NK-92 treated with Interleukin-12 subunit alpha and Interleukin-12 subunit beta, amount 100 ng/mL, for 24 hours (cell line): ENCODE results near the gene IGF2.
A peak's percentile ranks its signal among the peaks of the same experiment; 100 is the strongest.

Experiments used
- DNase-seq: peaks from one replicate; lab custom pipeline; 2025; lab: John Stamatoyannopoulos, UW

IGF2 gene

GRCh38 chr11:2153581-2154194 lies 14.5 kb upstream of the IGF2 start:
- no peak for DNase-seq

DNA sequence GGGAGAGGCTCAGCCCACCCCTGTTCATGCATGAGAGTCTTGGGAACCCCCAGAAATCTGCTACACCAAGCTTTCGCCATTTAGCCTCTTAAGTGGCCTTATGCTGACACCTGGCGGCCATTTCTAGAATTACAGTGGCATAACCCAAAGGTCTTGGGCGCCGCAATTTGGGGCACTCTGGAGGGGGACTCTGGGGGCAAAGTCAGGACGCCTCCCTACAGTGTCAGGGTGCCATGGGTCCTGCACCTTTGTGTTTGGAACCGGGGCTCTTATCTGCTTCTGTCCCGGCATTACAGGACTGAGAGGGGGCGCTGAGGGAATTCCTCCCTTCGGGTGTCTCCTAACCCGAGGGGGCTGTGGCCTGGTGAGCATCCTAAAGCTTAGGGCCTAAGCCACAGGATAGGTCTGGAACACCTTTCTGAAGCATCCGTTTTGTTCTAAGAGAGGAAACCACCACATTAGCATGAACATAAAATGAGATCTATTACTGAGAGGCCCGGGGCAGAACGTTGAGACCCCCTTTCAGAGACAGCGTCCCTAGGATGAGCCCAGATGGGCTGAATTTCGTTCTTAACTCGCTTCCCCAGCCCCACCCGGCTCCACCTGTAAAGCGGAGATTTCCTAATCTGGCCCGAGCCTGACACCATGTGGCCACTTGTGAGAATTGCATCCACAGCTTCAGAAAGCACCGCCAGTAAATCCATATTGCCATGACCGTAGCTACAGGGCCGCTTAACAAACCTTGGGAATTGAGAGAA lies 12.5 kb upstream of the IGF2 start:
- DNase-seq, result peak; percentile 52

- DNase-seq, result no peak
Measured at GRCh38 chr11:2149864-2150847, 11.0 kb upstream of the IGF2 start.

DNA sequence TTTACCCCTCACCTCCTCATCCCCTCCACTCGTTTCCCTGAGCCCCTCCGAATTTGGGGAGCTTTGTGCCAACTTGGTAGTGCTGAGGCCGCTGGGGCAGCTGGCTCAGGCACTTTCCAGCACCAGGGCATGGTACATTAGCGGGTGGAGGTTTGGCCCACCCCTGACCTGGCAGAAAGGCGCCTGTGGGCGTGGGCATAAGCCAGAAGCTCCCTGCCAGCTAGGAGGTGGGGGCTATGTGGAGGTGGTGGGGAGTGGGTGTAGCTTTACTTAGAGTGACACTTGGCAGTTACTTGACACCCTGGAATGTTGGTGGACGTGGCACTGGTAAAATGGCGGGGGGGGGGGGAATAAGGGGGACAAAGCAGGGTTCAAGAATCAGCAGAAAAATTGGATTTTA lies 10.3 kb upstream of the IGF2 start:
- no peak for DNase-seq

- DNase-seq, result no peak
Measured at GRCh38 chr11:2148595-2148994, 9.4 kb upstream of the IGF2 start.

DNA sequence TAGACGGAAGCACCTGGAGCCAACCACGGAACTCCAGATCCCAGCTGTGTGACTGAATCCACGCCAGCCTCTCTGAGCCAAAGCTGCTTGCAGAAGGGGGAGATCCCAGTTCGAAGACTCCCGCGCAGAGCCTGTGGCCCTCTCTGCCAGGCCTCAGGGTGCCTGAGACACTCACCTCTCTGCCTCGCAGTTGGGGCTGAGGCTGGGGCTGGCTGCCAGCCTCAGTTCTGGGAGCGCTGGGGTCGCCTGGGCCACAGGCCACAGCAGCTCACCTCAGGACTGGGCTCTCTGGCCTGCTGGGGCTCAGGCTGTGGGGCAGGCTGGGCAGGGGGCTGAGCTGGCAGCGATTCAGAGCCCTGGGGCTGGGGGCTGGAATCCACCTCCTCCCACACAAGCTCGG lies 8.2 kb upstream of the IGF2 start:
- DNase-seq, result no peak

GRCh38 chr11:2146051-2146450 lies 6.9 kb upstream of the IGF2 start:
- DNase-seq, result no peak

- DNase-seq, result no peak
Measured at GRCh38 chr11:2144544-2145248, 5.5 kb upstream of the IGF2 start.

DNA sequence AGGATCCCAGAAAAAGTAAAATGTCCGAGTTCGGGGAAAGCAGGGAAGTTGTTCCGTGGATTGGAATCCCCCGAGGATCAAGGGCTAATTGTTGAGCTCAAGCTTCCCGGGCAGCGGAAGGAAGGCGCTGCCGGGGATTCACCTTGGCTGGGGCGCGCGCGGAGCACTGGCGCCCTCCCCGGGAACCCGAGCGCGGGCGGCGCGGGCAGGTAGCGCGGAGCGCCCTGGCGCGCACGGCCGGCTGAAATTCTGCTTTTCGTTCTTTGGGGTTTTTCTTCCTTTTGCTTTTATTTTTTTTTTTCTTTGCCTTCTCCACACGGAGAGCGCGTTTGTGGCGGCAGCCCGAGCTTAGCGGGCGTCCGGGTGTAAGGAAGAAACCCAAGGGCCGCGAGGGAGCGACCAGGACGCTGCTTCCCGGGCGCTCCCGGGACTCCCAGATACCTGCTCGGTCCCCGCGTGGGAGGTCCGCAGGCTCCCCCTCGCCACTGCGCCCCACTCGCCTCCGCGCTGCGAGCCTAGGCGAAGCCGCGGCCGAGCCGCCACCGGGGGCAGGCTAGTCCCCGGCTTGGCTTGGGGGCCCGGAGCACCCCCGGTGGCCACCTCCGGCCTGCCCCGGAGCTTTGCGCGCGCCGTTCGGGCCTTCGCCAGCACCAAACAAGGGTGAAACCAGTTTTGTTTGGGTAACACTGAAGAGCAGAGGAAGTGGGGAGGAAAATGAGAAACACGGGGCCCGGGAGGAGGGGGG lies 4.8 kb upstream of the IGF2 start:
- no peak for DNase-seq

- no peak for DNase-seq
Measured at GRCh38 chr11:2143477-2143798, 4.2 kb upstream of the IGF2 start.

DNA sequence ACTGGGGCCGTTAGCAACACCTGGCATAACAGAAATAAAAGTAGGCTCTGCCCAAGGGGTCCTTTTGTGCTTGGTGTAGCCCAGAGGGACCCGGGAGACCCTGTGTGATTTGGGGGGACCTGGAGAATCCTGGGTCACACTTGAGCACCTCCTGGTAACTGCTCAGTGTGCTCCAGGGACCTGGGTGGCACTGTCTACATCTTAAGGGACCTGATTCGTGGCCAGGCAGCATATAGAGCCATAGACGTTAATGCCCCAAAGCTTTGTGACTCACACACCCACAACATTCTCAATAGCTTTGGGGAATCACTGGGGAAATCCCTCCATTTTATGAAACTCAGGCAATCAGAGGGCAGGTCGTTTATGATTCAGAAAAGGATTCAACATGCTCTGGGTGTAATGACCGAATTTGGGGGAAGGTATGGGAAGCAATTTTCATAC lies 3.6 kb upstream of the IGF2 start:
- DNase-seq, result no peak

GRCh38 chr11:2142300-2142759 lies 3.1 kb upstream of the IGF2 start:
- no peak for DNase-seq

- DNase-seq, result no peak
Measured at GRCh38 chr11:2140411-2141400, 1.5 kb upstream of the IGF2 start.

DNA sequence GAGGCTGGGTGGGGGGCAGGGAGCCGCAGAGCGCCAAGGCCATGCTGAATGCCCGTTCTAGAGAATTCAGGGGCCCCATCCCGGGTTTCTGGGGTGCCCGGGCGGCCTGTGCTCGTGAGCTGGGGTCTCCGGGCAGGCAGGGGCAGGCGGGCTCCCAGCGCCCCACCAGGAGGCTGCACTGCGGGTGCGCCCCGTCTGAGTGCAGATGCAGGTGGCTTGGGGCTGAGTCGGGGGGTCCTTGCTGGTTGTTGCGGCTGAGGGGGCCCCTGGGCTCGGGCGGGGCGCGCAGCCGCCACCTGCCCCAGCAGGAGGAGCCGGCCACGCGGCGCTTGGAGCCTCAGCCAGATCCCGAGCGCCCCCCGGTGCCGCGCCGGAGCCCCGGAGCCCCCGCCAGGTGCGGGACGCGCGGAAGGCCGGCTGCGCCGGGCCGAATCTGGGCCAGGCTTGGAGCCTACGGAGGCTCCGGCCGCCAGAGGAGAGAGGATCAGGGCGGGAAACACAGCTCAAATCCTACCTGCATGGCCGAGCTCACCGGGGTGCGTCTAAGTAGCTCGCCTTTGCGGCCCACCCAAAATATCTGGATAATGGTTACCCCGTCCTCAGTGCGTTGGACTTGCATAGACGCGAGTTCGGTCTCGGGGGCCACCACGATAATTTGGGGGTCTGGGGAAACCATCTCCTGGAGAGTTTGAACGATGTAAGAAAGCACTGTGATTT lies 590 bp upstream of the IGF2 start:
- no peak for DNase-seq

GRCh38 chr11:2138431-2139122 lies 612 bp downstream of the IGF2 start:
- DNase-seq, result no peak

GRCh38 chr11:2138068-2138430 lies 1.1 kb downstream of the IGF2 start:
- DNase-seq, result no peak

GRCh38 chr11:2137202-2138067 lies 1.8 kb downstream of the IGF2 start:
- DNase-seq, result no peak

GRCh38 chr11:2136952-2137201 lies 2.3 kb downstream of the IGF2 start:
- no peak for DNase-seq
